GM12892 (cell line): ENCODE results near the gene EEF2.
"Not testable (repeated sequence)": the region's sequence is repeated elsewhere in the genome, so short reads cannot be mapped to it uniquely, and the experiment has no call there.

ENCODE experiments used
- DNase-seq: peaks from one replicate; pipeline ENCODE4 v3.0.0; 2011; ENCODE audit not compliant: insufficient read length
- FAIRE-seq: peaks from 2 replicates; lab custom pipeline; 2011; peaks lifted over from hg19 to GRCh38; lab: Jason Lieb, UNC
- POLR2A ChIP-seq: IDR thresholded peaks from 2 replicates; pipeline ENCODE4 v1.6.1; 2011; ENCODE audit warnings: low read depth, low read length, control low read depth
- POLR2AphosphoS5 ChIP-seq: IDR thresholded peaks from 2 replicates; pipeline ENCODE4 v1.6.1; 2011; ENCODE audit warnings: low read depth, low read length, control low read depth
- TAF1 ChIP-seq: IDR thresholded peaks from 2 replicates; pipeline ENCODE4 v1.6.1; 2011; ENCODE audit warnings: low read depth, mild to moderate bottlenecking, control low read depth, low read length, borderline replicate concordance

Gene EEF2

DNA sequence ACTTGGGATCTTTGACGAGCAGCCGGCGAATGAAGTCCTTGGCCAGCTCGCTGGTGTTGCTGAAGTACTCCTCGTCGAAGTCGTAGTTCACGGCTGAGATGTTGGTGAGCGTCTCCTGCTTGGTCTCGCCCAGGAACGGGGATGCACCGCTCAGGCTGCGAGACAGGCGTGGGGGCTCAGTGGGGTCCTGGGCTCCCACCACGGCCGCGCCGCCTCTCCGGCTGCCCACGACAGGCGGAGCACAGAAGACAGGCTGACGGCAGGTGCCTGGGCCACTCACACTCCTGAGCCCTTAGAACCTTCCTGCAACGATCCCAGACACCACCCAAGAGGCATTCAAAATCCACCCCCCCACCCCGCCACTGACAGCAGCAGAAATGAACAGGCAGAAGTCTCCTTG is 24.3 kb downstream of the EEF2 start:
- no peak for TF ChIP-seq POLR2AphosphoS5
- no peak for TF ChIP-seq POLR2A
- TF ChIP-seq TAF1 = no peak
- no peak for DNase-seq
- FAIRE-seq = no peak

GRCh38 chr19:3959766-3960131 is 25.5 kb downstream of the EEF2 start:
- DNase-seq = no peak
- no peak for FAIRE-seq
- TF ChIP-seq TAF1 = no peak
- TF ChIP-seq POLR2A = no peak
- no peak for TF ChIP-seq POLR2AphosphoS5

DNA sequence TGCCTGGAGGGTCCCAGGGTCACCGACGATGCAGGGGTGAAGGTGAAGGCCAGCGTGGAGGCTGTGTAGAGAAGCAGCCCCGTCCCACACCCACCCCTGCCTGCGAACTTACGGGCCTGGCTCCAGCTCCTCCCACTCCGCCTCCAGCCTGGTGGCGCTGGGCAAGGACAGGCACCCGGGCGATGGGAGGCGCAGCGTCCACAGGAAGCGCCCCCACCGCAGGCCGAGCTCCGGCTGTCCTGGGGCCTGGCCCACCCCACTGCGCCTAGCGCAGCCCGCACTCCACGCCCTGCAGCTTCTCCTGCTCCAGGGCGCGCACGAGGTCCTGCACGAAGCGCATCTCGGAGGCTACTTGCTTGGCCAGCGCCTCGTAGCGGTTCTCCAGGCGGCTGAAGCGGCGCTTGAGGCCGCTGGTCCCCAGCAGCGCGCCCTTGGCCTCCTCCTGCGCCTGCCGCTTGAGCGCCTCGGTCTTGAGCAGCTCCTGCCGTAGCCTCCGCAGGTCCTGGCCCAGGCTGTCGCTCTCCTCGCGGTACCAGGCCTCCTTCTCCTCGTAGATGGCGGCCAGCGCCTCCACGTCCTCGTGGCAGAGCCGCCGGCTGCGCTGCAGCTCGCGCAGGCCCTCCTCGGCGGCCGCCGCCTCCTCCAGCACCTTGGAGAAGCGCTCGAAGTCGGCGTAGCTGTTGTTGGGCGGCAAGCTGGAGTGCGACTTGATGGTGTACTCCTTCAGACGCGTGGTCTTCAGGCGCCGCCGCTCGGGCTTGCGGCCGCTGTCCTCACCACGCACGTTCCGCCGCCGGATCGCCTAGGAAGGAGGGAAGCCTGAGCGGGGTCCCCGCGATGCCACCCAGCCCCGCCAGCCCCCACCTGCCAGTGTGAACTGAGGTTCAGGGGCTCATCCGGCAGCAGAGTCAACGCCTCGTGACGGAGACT is 26.2 kb downstream of the EEF2 start:
- no peak for FAIRE-seq
- DNase-seq = no peak
- TF ChIP-seq POLR2A (no peak), TAF1 (no peak), POLR2AphosphoS5 (no peak)

GRCh38 chr19:3955688-3956087 is 29.6 kb downstream of the EEF2 start:
- TF ChIP-seq POLR2A (no peak), POLR2AphosphoS5 (no peak), TAF1 (no peak)
- FAIRE-seq = no peak
- DNase-seq = no peak

- FAIRE-seq, DNase-seq: not testable (repeated sequence)
Measured at GRCh38 chr19:3955276-3955675, 30.0 kb downstream of the EEF2 start.

- FAIRE-seq (no peak), DNase-seq (no peak)
- no peak for TF ChIP-seq POLR2A
- TF ChIP-seq POLR2AphosphoS5 = no peak
- no peak for TF ChIP-seq TAF1
Measured at GRCh38 chr19:3954107-3954506, 31.2 kb downstream of the EEF2 start.

GRCh38 chr19:3952755-3953276 is 32.4 kb downstream of the EEF2 start:
- DNase-seq, FAIRE-seq: not testable (repeated sequence)

GRCh38 chr19:3950871-3951861 is 34.1 kb downstream of the EEF2 start:
- FAIRE-seq = no peak
- no peak for TF ChIP-seq POLR2A
- no peak for TF ChIP-seq POLR2AphosphoS5
- no peak for TF ChIP-seq TAF1
- no peak for DNase-seq

DNA sequence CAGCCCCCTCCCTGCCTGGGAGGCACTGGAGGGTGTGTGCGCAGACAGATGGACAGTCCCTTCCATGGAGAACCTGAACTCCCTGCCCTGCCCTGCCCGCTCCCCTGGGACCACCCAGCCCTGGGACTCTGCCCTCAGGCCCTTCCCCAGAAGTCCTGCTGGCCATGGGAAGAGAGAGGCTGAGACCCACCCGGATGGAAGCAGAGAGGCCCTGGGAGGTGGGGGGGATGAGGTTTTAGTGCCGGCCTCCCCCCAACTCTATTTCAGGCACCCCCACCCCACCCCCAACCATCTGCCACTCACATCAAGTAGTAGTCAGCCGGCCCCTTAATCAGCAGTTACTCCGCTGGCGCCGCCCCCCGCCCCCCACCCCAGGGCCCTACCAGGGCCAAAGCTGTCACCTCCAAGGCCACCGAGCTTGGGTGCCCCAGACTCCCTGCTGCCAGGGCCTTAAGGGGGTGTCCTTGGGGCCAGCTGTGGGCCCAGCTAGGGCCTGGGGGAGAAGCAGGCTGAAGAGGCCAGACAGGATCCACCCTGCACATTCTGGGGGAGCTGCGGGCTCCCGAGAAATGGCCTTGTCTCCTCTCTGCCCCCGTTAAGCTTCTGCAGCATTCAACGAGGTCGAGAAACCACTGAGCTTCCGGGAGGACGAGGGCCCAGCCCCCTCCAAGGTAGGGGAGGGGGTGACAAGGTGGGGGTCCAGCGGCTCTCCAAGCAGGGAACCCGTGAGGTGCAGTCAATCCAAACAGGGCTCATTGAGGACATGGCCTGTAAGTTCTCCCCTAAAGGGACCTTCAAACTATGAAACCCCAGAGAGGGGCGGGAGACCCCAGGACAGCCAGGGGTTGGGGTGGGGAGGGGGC is 35.0 kb downstream of the EEF2 start:
- no peak for FAIRE-seq
- DNase-seq = no peak
- no peak for TF ChIP-seq TAF1
- no peak for TF ChIP-seq POLR2AphosphoS5
- TF ChIP-seq POLR2A = no peak

- FAIRE-seq (no peak), DNase-seq (no peak)
- TF ChIP-seq POLR2AphosphoS5 (no peak), TAF1 (no peak), POLR2A (no peak)
Measured at GRCh38 chr19:3949294-3949693, 36.0 kb downstream of the EEF2 start.

GRCh38 chr19:3947316-3947933 is 37.8 kb downstream of the EEF2 start:
- DNase-seq, FAIRE-seq: not testable (repeated sequence)
